Neutrophil (primary cell): Measurements from ENCODE around the gene TRHDE.

Experiments used
- H3K27ac ChIP-seq: fragments of 200-600 bp; sonication (generic); 2 replicates; pipeline ENCODE4 v1.5.1; 2016; ENCODE audit warnings: mild to moderate bottlenecking, moderate library complexity
- H3K27me3 ChIP-seq: fragments of 200-600 bp; sonication (generic); 2 replicates; pipeline ENCODE4 v1.6.0; 2016; ENCODE audit warnings: mild to moderate bottlenecking
- H3K36me3 ChIP-seq: fragments of 200-600 bp; sonication (generic); 2 replicates; pipeline ENCODE4 v1.5.1; 2017
- H3K4me1 ChIP-seq, 2 experiments: fragments of 200-600 bp in 1 of 2; sonication (generic) in 1 of 2; 1 replicate in 1 of 2; 2 replicates in 1 of 2; pipeline versions ENCODE4 v1.5.1 to v1.6.1; 2013 to 2016; ENCODE audit warnings: low read depth in 1 of 2, low read length in 1 of 2, mild to moderate bottlenecking in 1 of 2, moderate library complexity in 1 of 2; ENCODE audit not compliant: control insufficient read depth in 1 of 2, insufficient read depth in 1 of 2
- H3K4me3 ChIP-seq, 2 experiments: fragments of 200-600 bp in 1 of 2; sonication (generic) in 1 of 2; 1 replicate in 1 of 2; 2 replicates in 1 of 2; pipeline ENCODE4 v1.5.1; 2013 to 2016; ENCODE audit warnings: low read depth in 1 of 2, low read length in 1 of 2, mild to moderate bottlenecking in 1 of 2, moderate library complexity in 1 of 2
- H3K9me3 ChIP-seq: fragments of 200-600 bp; sonication (generic); 2 replicates; pipeline ENCODE4 v1.5.1; 2016
- TF ChIP-seq, protein P1 (sequence below): fragments of 200-600 bp; sonication (generic); IDR thresholded peaks from 2 replicates; pipeline ENCODE4 v1.5.1; 2016; ENCODE audit warnings: antibody characterized with exemption

The TRHDE gene

DNA sequence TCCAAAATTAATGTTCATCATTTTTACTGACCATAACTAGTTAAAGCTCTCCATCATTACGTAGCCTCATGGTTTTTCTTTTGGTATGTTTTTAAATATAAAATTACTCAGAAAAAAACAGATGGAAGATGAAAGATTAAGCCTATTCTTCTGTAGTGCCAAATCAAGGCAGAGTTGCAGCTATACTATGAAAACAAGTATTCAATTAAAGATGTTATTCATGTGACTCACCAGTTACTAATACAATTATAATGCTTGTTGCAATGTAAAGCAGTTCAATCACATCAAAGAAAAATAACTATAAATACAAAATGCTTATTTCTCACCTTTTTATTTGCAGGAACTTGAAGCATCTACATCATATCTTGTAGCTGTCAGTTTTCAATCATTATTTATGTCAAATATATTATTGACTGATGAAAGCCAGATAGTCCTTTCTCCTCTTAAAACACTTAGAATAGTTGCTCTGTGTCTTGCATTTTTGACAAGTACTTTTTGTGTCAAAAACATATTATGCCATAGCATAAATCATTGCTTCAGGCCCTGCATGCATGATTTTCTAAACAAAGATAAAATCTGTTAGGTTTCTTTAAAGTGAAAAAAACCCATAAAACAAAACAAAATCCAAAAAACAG, 36.0 kb upstream of the TRHDE start:
- H3K4me1 ChIP-seq: no peaks in the 10 kb centered on the region
- H3K27me3 ChIP-seq: no peaks in the 10 kb centered on the region
- no peaks in the 10 kb centered on the region for H3K9me3 ChIP-seq
- TF ChIP-seq, protein P1, sequence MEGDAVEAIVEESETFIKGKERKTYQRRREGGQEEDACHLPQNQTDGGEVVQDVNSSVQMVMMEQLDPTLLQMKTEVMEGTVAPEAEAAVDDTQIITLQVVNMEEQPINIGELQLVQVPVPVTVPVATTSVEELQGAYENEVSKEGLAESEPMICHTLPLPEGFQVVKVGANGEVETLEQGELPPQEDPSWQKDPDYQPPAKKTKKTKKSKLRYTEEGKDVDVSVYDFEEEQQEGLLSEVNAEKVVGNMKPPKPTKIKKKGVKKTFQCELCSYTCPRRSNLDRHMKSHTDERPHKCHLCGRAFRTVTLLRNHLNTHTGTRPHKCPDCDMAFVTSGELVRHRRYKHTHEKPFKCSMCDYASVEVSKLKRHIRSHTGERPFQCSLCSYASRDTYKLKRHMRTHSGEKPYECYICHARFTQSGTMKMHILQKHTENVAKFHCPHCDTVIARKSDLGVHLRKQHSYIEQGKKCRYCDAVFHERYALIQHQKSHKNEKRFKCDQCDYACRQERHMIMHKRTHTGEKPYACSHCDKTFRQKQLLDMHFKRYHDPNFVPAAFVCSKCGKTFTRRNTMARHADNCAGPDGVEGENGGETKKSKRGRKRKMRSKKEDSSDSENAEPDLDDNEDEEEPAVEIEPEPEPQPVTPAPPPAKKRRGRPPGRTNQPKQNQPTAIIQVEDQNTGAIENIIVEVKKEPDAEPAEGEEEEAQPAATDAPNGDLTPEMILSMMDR: no peak
- H3K4me3 ChIP-seq: no peak overlapping the region
- H3K27ac ChIP-seq: no peak overlapping the region
- no peaks in the 10 kb centered on the region for H3K36me3 ChIP-seq

DNA sequence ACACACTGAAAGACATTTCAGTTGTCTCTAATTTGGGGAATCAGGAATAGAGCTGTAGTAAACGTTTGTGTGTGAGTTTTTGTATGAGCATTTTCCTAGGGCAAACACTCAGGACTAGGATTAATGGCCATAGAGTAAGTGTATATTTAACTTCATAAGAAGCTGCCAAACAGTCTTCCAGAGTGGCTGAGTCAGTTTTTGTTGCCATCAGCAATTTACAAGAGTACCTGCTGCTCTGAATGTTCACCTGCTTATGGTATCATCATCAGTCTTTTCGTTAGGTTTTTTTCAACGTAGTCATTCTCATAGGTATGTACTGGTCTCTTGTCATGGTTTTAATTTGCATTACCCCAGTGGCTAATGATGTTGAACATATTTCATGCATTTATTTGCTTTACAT, 30.6 kb upstream of the TRHDE start:
- no peaks in the 10 kb centered on the region for H3K9me3 ChIP-seq
- no peak overlapping the region for H3K27ac ChIP-seq
- no peak overlapping the region for H3K4me3 ChIP-seq
- TF ChIP-seq, protein P1: no peak
- no peaks in the 10 kb centered on the region for H3K4me1 ChIP-seq
- no peaks in the 10 kb centered on the region for H3K27me3 ChIP-seq
- no peaks in the 10 kb centered on the region for H3K36me3 ChIP-seq

DNA sequence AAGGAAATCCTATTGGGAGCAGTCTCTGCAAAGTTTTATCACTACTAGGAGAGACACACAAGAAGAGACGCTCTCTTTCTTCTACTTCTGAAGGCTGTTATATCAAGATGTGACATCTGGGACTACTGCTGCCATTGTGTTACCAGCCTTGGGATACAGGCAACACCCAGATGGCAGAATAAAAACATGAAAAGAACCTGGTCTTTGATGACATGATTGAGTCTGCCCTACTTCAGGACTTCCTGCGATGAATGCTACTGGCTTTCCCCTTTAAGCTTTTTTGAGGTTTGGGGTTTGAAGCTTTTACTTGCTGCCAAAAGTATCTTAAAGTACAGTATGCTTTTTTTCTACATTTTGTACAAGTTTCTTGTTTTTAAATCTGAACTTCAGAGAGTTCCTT, 29.2 kb upstream of the TRHDE start:
- TF ChIP-seq, protein P1: no peak
- H3K4me3 ChIP-seq: no peak overlapping the region
- no peaks in the 10 kb centered on the region for H3K27me3 ChIP-seq
- no peaks in the 10 kb centered on the region for H3K9me3 ChIP-seq
- no peaks in the 10 kb centered on the region for H3K4me1 ChIP-seq
- H3K36me3 ChIP-seq: no peaks in the 10 kb centered on the region
- H3K27ac ChIP-seq: no peak overlapping the region

DNA sequence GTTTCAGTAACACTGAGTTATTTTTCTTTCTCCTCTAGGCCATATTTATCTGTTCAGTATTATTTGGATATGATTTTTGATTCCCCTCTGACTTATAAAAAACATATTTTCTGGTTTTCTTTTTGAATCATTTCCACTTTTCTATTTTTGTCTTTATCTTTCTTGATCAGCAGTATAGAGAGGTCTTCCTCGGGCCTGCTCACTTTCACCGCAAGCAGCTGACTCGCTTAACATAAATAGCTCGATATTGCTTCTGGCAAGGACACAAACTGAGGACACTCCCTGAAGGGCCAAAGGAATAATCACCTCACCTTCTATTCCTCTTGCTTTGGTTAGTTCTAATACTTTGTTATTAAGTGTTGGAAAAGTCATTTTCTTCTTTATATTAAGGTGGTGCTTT, 25.8 kb upstream of the TRHDE start:
- no peak overlapping the region for H3K4me3 ChIP-seq
- no peaks in the 10 kb centered on the region for H3K27me3 ChIP-seq
- TF ChIP-seq, protein P1: no peak

DNA sequence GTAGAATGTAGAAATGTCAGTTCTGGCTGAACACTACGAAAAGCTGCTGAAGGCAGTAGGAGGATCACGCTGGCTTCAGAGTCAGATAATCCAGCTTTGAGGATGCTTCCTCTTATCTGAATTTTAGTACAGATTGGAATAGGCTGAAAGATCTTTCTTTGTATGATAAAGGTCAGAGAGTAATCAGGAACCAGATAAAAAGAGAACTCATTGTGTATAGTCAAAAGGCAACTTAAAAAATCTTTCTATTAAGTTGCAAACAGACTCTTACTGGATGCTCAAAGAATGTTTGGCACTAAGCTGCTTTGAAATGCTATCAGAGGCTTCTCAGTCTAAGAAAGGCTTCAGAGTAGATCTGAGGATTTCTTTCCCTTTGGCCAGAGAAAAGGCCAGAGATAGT, 21.8 kb upstream of the TRHDE start:
- Histone ChIP-seq H3K27ac (no peak overlapping the region), H3K9me3 (no peaks in the 10 kb centered on the region), H3K4me1 (no peaks in the 10 kb centered on the region), H3K36me3 (no peaks in the 10 kb centered on the region), H3K27me3 (no peaks in the 10 kb centered on the region), H3K4me3 (no peak overlapping the region)
- TF ChIP-seq, protein P1: no peak

More for the DNA sequence above, 25.8 kb upstream of the TRHDE start:
- Histone ChIP-seq H3K27ac (no peak overlapping the region), H3K4me1 (no peaks in the 10 kb centered on the region), H3K9me3 (no peaks in the 10 kb centered on the region), H3K36me3 (no peaks in the 10 kb centered on the region)
